Stomach (tissue), 19 donors: ENCODE results near the gene BRD9. TPM values are rescaled to one million over a fixed set of nuclear protein-coding genes. Genes with fewer than 3 reads are reported as not detected.
"Not testable (repeated sequence)": the region's sequence is repeated elsewhere in the genome, so short reads cannot be mapped to it uniquely, and the experiment has no call there.

Source experiments
- DNase-seq, 2 donors: peaks; one replicate each; pipeline versions ENCODE4 v3.0.0 to v3.0.0-alpha.2; 2013 to 2019
- H3K27ac ChIP-seq, 5 donors: fragments of 200-600 bp in 4 of 5; sonication (generic) in 4 of 5; one replicate each; pipeline ENCODE4 v1.5.1; 2013 to 2019; ENCODE audit warnings: mild to moderate bottlenecking in 1 of 5, moderate library complexity in 1 of 5
- H3K27me3 ChIP-seq, 3 donors: fragments of 200-600 bp; sonication (generic); one replicate each; pipeline ENCODE4 v1.5.1; 2017 to 2019; ENCODE audit warnings: mixed run types in 1 of 3
- H3K36me3 ChIP-seq, 4 donors: fragments of 200-600 bp; sonication (generic); 1 replicate in 3 of 4; 2 replicates in 1 of 4; pipeline ENCODE4 v1.5.1; 2016 to 2019
- H3K4me1 ChIP-seq, 4 donors: fragments of 200-600 bp; sonication (generic); one replicate each; pipeline ENCODE4 v1.5.1; 2016 to 2019
- H3K4me3 ChIP-seq, 4 donors: fragments of 200-600 bp; sonication (generic) in 3 of 4; one replicate each; pipeline ENCODE4 v1.5.1; 2016 to 2019; ENCODE audit warnings: mild to moderate bottlenecking in 1 of 4
- H3K9me3 ChIP-seq, 4 donors: fragments of 200-600 bp; sonication (generic); one replicate each; pipeline ENCODE4 v1.5.1; 2016 to 2019
- EP300 ChIP-seq: sonication (generic); formaldehyde crosslinking; IDR thresholded peaks from one replicate; pipeline ENCODE4 v1.6.1; 2017; ENCODE audit warnings: antibody characterized with exemption
- POLR2A ChIP-seq, 4 donors: fragments of 450-650 bp; IDR thresholded peaks; one replicate each; pipeline ENCODE4 v1.6.1; 2016; ENCODE audit warnings: antibody characterized with exemption in 4 of 4, control low read depth in 2 of 4, mild to moderate bottlenecking in 1 of 4, moderate library complexity in 1 of 4
- POLR2AphosphoS5 ChIP-seq, 3 donors: sonication (generic); formaldehyde crosslinking; IDR thresholded peaks; one replicate each; pipeline ENCODE4 v1.6.1; 2016; ENCODE audit warnings: antibody characterized with exemption in 3 of 3
- WGBS, 5 donors: extraction: QIAGEN DNeasy Blood & Tissue Kit in 3 of 5; methylation state at CpG; one replicate each; pipeline versions ENCODE4 v1.1.5 to v1.1.7; 2013 to 2018; 5-methylcytosine and 5-hydroxymethylcytosine counted together
- intact Hi-C: fragments of 100-400 bp; cut with DNase I; formaldehyde crosslinking; loops from one replicate; pipeline ENCODE4 v1.15.1; 2023; ENCODE audit warnings: low total_unique reads
- long read RNA-seq, 10 donors: transcript quantifications; one replicate each; lab custom pipeline, GENCODE V29; 2026
- polyA plus RNA-seq, 3 donors: library from polyadenylated mRNA; stranded (reverse); fragments of 200-250 nt; gene quantifications; one replicate each; pipeline ENCODE4 v1.2.3, GENCODE V29; 2013
- total RNA-seq, 5 donors: library from RNA; depleted of rRNA; stranded (reverse); fragments of >200 nt; gene quantifications; one replicate each; pipeline versions ENCODE4 v1.1.0 to v1.2.3, GENCODE V29; 2014 to 2016
- TF ChIP-seq, protein P1 (sequence below), 7 experiments: fragments of 450-650 bp in 4 of 7; fragments of 200-600 bp in 3 of 7; sonication (generic) in 3 of 7; IDR thresholded peaks; one replicate each; pipeline ENCODE4 v1.5.1; 2016 to 2019; ENCODE audit warnings: antibody characterized with exemption in 7 of 7, control low read depth in 2 of 7, mild to moderate bottlenecking in 1 of 7
- donor health status: healthy with polysubstance abuse.
- donor health status: Bipolar disorder and iron deficiency.
- donor health status: healthy.

BRD9 gene
- 100 to 1,000 TPM in 2 of 5 donors, 10 to 100 TPM in 3; 34.1 to 152 (median 48.7) TPM for total RNA-seq
- 10 to 100 TPM; 16.2 to 32.1 (median 25.8) TPM for polyA plus RNA-seq
- long read RNA-seq, donor 1, result 0 reads
- long read RNA-seq, donor 2, result 0 reads
- long read RNA-seq, donor 3, partial matches to known transcripts, result 0 of 1 reads
- long read RNA-seq, donor 3, other reads (novel, unspliced or antisense), result 0 of 1 reads
- long read RNA-seq, donor 4, result 0 reads
- long read RNA-seq, donor 5, partial matches to known transcripts, result 7 of 8 reads
- long read RNA-seq, donor 5, other reads (novel, unspliced or antisense), result 0 of 8 reads
- long read RNA-seq, donor 6, partial matches to known transcripts, result 13 of 16 reads
- long read RNA-seq, donor 6, other reads (novel, unspliced or antisense), result 0 of 16 reads
- long read RNA-seq, donor 7, partial matches to known transcripts, result 13 of 14 reads
- long read RNA-seq, donor 7, other reads (novel, unspliced or antisense), result 0 of 14 reads
- long read RNA-seq, donor 8, partial matches to known transcripts, result 10 of 12 reads
- long read RNA-seq, donor 8, other reads (novel, unspliced or antisense), result 0 of 12 reads
- long read RNA-seq, donor 9, partial matches to known transcripts, result 0 of 2 reads
- long read RNA-seq, donor 9, other reads (novel, unspliced or antisense), result 0 of 2 reads
- long read RNA-seq, donor 10, partial matches to known transcripts, result 0 of 1 reads
- long read RNA-seq, donor 10, other reads (novel, unspliced or antisense), result 0 of 1 reads

- TF ChIP-seq POLR2AphosphoS5 (IDR thresholded peaks at IDR 0.05) (peak in 2 of 3 donors; percentile 82 to 83), EP300 (no peak), POLR2A (IDR thresholded peaks at IDR 0.05) (no peak)
- TF ChIP-seq, protein P1, sequence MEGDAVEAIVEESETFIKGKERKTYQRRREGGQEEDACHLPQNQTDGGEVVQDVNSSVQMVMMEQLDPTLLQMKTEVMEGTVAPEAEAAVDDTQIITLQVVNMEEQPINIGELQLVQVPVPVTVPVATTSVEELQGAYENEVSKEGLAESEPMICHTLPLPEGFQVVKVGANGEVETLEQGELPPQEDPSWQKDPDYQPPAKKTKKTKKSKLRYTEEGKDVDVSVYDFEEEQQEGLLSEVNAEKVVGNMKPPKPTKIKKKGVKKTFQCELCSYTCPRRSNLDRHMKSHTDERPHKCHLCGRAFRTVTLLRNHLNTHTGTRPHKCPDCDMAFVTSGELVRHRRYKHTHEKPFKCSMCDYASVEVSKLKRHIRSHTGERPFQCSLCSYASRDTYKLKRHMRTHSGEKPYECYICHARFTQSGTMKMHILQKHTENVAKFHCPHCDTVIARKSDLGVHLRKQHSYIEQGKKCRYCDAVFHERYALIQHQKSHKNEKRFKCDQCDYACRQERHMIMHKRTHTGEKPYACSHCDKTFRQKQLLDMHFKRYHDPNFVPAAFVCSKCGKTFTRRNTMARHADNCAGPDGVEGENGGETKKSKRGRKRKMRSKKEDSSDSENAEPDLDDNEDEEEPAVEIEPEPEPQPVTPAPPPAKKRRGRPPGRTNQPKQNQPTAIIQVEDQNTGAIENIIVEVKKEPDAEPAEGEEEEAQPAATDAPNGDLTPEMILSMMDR (IDR thresholded peaks at IDR 0.05), result peak in 1 of 7 experiments; percentile 9
- Histone ChIP-seq H3K36me3 (peaks cover 27 to 40% (median 38%) of the 10 kb centered on the region in 4 donors), H3K27me3 (no peaks in the 10 kb centered on the region), H3K9me3 (no peaks in the 10 kb centered on the region), H3K27ac (peak within 1 kb of the TSS; percentile 87 to 96 (median 91)), H3K4me1 (peaks cover 20 to 29% (median 28%) of the 10 kb centered on the region in 4 donors), H3K4me3 (peak within 1 kb of the TSS; percentile 78 to 96 (median 80))
- intact Hi-C loops, result no loop called here
- peak; percentile 85 to 96 for DNase-seq
- WGBS, 5 donors, result 0 to 2% (median 0%) methylated on average over 15 to 91 of the region's 91 CpGs
These were observed at the start of gene BRD9, which contains the start of gene TRIP13 for GRCh38 chr5:892394-893136. Gene BRD9 (minus strand): TSS chr5:892801. CDS start chr5:892657, 144 bp downstream. Gene TRIP13 (plus strand): TSS chr5:892884. CDS start chr5:892999, 115 bp downstream.

GRCh38 chr5:940741-941140 lies 48.1 kb upstream of the BRD9 start:
- H3K4me3 ChIP-seq, intact Hi-C loops, H3K27ac ChIP-seq, H3K4me1 ChIP-seq, DNase-seq, H3K36me3 ChIP-seq, H3K9me3 ChIP-seq: not testable (repeated sequence)
- WGBS, 5 donors, result 79 to 93% (median 86%) methylated on average over 2 of the region's 2 CpGs
- H3K27me3 ChIP-seq, result peaks cover 0 to 35% (median 5%) of the 10 kb centered on the region in 3 donors

DNA sequence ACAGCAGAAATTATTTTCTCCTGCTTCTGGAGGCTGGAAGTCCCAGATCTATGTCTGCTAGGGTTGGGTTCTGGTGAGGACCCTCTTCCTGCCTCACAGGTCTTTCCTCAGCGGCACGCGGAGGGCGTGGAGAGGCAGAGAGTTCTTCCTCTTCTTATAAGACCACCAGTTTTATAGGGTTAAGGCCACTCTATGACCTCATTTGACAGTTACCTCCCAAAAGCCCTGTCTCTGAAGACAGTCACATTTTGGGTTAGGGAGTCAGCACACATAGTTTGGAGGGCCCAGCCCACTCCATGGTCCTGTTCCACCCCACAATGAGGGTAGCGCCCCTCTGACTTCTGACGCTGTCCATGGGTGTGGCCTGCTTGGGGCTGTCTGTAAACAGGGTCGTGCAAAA lies 46.8 kb upstream of the BRD9 start:
- intact Hi-C loops, result no loop called here
- 69 to 82% (median 80%) methylated on average over 5 to 7 of the region's 7 CpGs for WGBS, 5 donors
- no peak overlapping the region for H3K4me3 ChIP-seq
- no peaks in the 10 kb centered on the region for H3K36me3 ChIP-seq
- no peak for DNase-seq
- H3K27me3 ChIP-seq, result peaks cover 0 to 21% (median 0%) of the 10 kb centered on the region in 3 donors
- no peaks in the 10 kb centered on the region for H3K9me3 ChIP-seq
- H3K4me1 ChIP-seq, result no peaks in the 10 kb centered on the region
- TF ChIP-seq POLR2AphosphoS5 (IDR thresholded peaks at IDR 0.05) (no peak), POLR2A (IDR thresholded peaks at IDR 0.05) (no peak), EP300 (no peak)
- TF ChIP-seq, protein P1 (IDR thresholded peaks at IDR 0.05), result no peak
- no peak overlapping the region for H3K27ac ChIP-seq

GRCh38 chr5:937151-937924 lies 44.7 kb upstream of the BRD9 start:
- Histone ChIP-seq H3K9me3 (no peaks in the 10 kb centered on the region), H3K4me3 (no peak overlapping the region), H3K36me3 (no peaks in the 10 kb centered on the region), H3K27me3 (peaks cover 0 to 9% (median 0%) of the 10 kb centered on the region in 3 donors), H3K4me1 (no peaks in the 10 kb centered on the region), H3K27ac (no peak overlapping the region)
- 85 to 92% (median 87%) methylated on average over 13 to 14 of the region's 14 CpGs for WGBS, 5 donors
- intact Hi-C loops, result no loop called here
- no peak for DNase-seq
- no peak for TF ChIP-seq POLR2AphosphoS5 (IDR thresholded peaks at IDR 0.05)
- TF ChIP-seq EP300, result no peak
- TF ChIP-seq, protein P1 (IDR thresholded peaks at IDR 0.05), result no peak
- TF ChIP-seq POLR2A (IDR thresholded peaks at IDR 0.05), result no peak
